ENCODE measurements around the gene PPP1R9A.

GRCh38 chr7:94943134-94943533 lies 35.7 kb downstream of the PPP1R9A start:
- no peak for TF ChIP-seq POLR2A (IDR thresholded peaks at IDR 0.05)
- no peak for TF ChIP-seq CTCF (IDR thresholded peaks at IDR 0.05)
